AG10803 (cell line): ENCODE data around the gene TMPRSS11F.

Experiments
- DNase-seq: peaks from one replicate; pipeline ENCODE4 v3.0.0; 2010; ENCODE audit warnings: low read depth
- H3K4me3 ChIP-seq: 2 replicates; pipeline ENCODE4 v1.5.1; 2011; ENCODE audit warnings: mild to moderate bottlenecking, low read length, control low read depth
- CTCF ChIP-seq: conservative IDR thresholded peaks from 2 replicates; pipeline ENCODE4 v1.5.1; 2011; ENCODE audit warnings: mild to moderate bottlenecking, low read length, control low read depth, inconsistent platforms

The TMPRSS11F gene

GRCh38 chr4:68163754-68164153, 34.1 kb upstream of the TMPRSS11F start:
- TF ChIP-seq CTCF, result no peak
- H3K4me3 ChIP-seq, result no peak overlapping the region
- no peak for DNase-seq

GRCh38 chr4:68162196-68162595, 32.5 kb upstream of the TMPRSS11F start:
- no peak for TF ChIP-seq CTCF
- no peak for DNase-seq
- no peak overlapping the region for H3K4me3 ChIP-seq

GRCh38 chr4:68152411-68152810, 22.7 kb upstream of the TMPRSS11F start:
- no peak for TF ChIP-seq CTCF
- H3K4me3 ChIP-seq, result no peak overlapping the region
- no peak for DNase-seq

GRCh38 chr4:68148800-68149685, 19.4 kb upstream of the TMPRSS11F start:
- DNase-seq, result no peak
- no peak for TF ChIP-seq CTCF
- no peak overlapping the region for H3K4me3 ChIP-seq

- DNase-seq, result no peak
- no peak overlapping the region for H3K4me3 ChIP-seq
- TF ChIP-seq CTCF, result no peak
These were observed 17.4 kb upstream of the TMPRSS11F start for GRCh38 chr4:68147079-68147478.

- no peak for DNase-seq
- H3K4me3 ChIP-seq, result no peak overlapping the region
- TF ChIP-seq CTCF, result no peak
These were observed 15.6 kb upstream of the TMPRSS11F start for GRCh38 chr4:68145261-68145660.

- H3K4me3 ChIP-seq, result no peak overlapping the region
- TF ChIP-seq CTCF, result no peak
- no peak for DNase-seq
These were observed 12.2 kb upstream of the TMPRSS11F start for GRCh38 chr4:68141852-68142251.
